ENCODE measurements around the gene CDH15. TPM values are rescaled to one million over a fixed set of nuclear protein-coding genes. Genes with fewer than 3 reads are reported as not detected.

CDH15 gene
- total and polyA plus RNA-seq, 9 donors, result 0.10 to 0.45 (median 0.30) TPM; not detected in 5

DNA sequence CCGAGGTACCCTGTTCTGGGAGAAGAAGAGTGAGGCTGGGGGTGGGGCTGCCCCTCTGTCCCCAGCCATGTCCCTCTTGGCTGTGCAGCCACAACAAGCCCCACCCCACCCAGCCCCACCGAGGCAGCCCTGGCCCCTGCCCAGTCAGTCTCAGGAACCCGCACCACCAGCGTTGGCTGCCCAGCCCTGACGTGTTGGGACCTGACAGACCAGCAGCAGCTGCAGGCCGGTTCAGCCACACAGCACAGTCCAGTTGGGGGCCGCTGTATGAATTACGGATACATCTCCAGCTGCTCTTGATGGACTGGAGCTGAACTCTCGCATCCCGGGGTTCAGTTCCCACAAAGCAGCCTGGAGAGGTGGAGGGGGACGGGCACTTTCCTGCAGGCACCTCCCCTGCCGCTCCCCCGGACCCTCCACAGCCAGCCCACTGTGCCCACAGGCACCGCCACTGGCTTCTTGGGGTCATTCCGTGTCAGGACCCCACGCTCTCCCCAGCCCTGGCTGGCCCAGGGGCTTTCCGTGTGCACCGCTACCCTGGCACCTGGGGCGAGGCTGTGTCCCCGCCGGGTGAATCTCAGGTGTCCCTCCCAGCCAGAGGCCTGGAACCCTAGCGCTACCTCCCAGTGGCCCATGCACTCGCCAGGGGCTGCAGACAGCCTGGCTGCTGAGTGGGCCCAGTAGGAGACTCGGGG is 7.1 kb downstream of the CDH15 start:
- no peaks in the 10 kb centered on the region for H3K36me3 ChIP-seq
- TF ChIP-seq EP300 (IDR thresholded peaks at IDR 0.05) (no peak), POLR2A (IDR thresholded peaks at IDR 0.05) (no peak), CTCF (IDR thresholded peaks at IDR 0.05) (no peak)
- no peak overlapping the region for H3K4me3 ChIP-seq
- WGBS, 3 donors, result 60 to 65% (median 64%) methylated on average over 19 to 24 of the region's 24 CpGs
- no peak overlapping the region for H3K27ac ChIP-seq
- peaks cover 3% of the 10 kb centered on the region for H3K27me3 ChIP-seq
- no peak for DNase-seq
- H3K4me1 ChIP-seq (ENCODE audit: insufficient read depth), result no peaks in the 10 kb centered on the region
- intact Hi-C loops (cut with DNase I), result no loop called here
- H3K9me3 ChIP-seq, result no peaks in the 10 kb centered on the region

DNA sequence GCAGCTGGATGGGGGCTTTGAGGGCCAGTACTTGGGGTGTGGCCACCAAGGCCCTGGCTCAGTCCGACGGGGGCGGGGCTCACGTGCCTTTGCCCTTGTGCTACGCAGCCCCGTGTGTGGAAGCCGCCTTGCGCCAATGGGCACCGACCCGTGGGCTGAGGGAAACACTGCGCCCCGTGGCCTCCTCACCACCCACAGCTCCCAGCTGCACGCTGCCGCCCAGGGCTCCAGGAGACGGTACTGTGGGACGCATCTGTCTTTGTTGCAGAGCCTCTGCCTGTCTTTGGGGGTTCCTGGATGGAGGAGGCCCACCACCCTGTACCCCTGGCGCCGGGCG is 7.6 kb downstream of the CDH15 start:
- Histone ChIP-seq H3K36me3 (no peaks in the 10 kb centered on the region), H3K27me3 (peaks cover 3% of the 10 kb centered on the region), H3K4me3 (no peak overlapping the region), H3K27ac (no peak overlapping the region), H3K9me3 (no peaks in the 10 kb centered on the region), H3K4me1 (ENCODE audit: insufficient read depth) (no peaks in the 10 kb centered on the region)
- DNase-seq, result no peak
- intact Hi-C loops (cut with DNase I), result no loop called here
- no peak for TF ChIP-seq CTCF (IDR thresholded peaks at IDR 0.05)
- no peak for TF ChIP-seq EP300 (IDR thresholded peaks at IDR 0.05)
- no peak for TF ChIP-seq POLR2A (IDR thresholded peaks at IDR 0.05)
- WGBS, 3 donors, result 65 to 84% (median 78%) methylated on average over 15 to 19 of the region's 19 CpGs

DNA sequence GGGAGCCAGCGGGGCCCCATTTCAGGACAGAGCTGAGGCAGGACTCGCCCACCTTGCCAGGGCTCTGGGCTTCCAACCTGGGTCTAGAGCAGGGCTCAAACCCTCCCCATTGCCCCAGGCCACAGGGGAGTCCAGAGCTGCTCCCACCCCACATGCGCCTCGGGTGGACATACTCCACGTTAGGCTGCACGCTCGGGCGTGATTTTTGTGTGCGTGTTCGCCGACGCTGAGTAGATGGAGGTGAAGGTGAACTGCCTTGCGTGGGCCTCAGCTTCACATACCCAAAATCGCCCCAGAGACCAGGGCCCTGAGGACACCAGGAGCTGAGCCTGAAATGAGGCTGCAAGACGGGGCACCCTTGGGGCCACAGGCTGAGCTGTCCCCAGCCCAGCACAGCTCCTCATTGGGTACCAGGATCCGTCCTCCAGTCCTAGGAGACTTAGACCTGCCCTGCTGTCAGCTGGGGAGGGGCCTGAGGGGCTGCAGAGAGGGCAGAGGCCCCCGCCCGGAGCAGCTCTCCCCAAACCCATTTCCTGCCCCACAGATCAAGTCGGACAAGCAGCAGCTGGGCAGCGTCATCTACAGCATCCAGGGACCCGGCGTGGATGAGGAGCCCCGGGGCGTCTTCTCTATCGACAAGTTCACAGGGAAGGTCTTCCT is 8.2 kb downstream of the CDH15 start:
- TF ChIP-seq CTCF (IDR thresholded peaks at IDR 0.05), result no peak
- TF ChIP-seq EP300 (IDR thresholded peaks at IDR 0.05), result no peak
- no peak for TF ChIP-seq POLR2A (IDR thresholded peaks at IDR 0.05)
- peaks cover 3% of the 10 kb centered on the region for H3K27me3 ChIP-seq
- no peaks in the 10 kb centered on the region for H3K9me3 ChIP-seq
- H3K27ac ChIP-seq, result no peak overlapping the region
- intact Hi-C loops (cut with DNase I), result no loop called here
- H3K4me3 ChIP-seq, result no peak overlapping the region
- DNase-seq, result no peak
- H3K4me1 ChIP-seq (ENCODE audit: insufficient read depth), result no peaks in the 10 kb centered on the region
- WGBS, 3 donors, result 68 to 78% (median 72%) methylated on average over 25 of the region's 25 CpGs
- H3K36me3 ChIP-seq, result no peaks in the 10 kb centered on the region

DNA sequence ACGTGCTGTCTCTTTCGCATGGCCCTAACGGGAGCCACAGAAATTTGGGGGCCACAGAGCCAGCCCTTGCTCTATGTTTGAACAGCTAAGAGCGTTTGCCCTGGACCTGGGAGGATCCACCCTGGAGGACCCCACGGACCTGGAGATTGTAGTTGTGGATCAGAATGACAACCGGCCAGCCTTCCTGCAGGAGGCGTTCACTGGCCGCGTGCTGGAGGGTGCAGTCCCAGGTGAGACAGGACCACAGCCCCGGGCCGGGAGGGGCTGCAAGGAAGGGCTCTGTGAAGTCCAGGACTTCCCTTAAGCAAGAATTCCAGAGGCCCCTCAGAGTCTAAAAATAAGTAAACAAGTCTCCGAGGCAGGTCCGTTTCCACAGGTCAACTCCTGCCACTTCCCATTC is 11.9 kb downstream of the CDH15 start:
- H3K36me3 ChIP-seq, result no peaks in the 10 kb centered on the region
- TF ChIP-seq POLR2A (IDR thresholded peaks at IDR 0.05) (no peak), EP300 (IDR thresholded peaks at IDR 0.05) (no peak), CTCF (IDR thresholded peaks at IDR 0.05) (no peak)
- no peaks in the 10 kb centered on the region for H3K9me3 ChIP-seq
- no peak for DNase-seq
- intact Hi-C loops (cut with DNase I), result no loop called here
- 32 to 59% (median 34%) methylated on average over 8 to 13 of the region's 13 CpGs for WGBS, 3 donors
- no peak overlapping the region for H3K27ac ChIP-seq
- H3K27me3 ChIP-seq, result no peaks in the 10 kb centered on the region
- no peak overlapping the region for H3K4me3 ChIP-seq
- H3K4me1 ChIP-seq (ENCODE audit: insufficient read depth), result no peaks in the 10 kb centered on the region

All from ovary (tissue), 9 donors.